Mesenchymal stem cell (in vitro differentiated cells and primary cell): ENCODE results near the gene NDST1.
"Not testable (repeated sequence)": the region's sequence is repeated elsewhere in the genome, so short reads cannot be mapped to it uniquely, and the experiment has no call there.

Experiments used
- DNase-seq: peaks from one replicate; pipeline ENCODE4 v3.0.0-alpha.2; 2013
- H2AFZ ChIP-seq: one replicate; pipeline ENCODE4 v1.6.1; 2013; ENCODE audit warnings: low read depth, mild to moderate bottlenecking, control low read depth, inconsistent platforms, low read length, moderate library complexity
- H2AK5ac ChIP-seq: 2 replicates; pipeline ENCODE4 v1.6.1; 2013; ENCODE audit warnings: low read length, moderate library complexity, mild to moderate bottlenecking, inconsistent platforms; ENCODE audit not compliant: severe bottlenecking
- H2BK120ac ChIP-seq: one replicate; pipeline ENCODE4 v1.6.1; 2013; ENCODE audit warnings: low read depth, mild to moderate bottlenecking, inconsistent platforms, low read length, moderate library complexity
- H2BK12ac ChIP-seq, 2 experiments: one replicate each; pipeline ENCODE4 v1.6.1; 2013; ENCODE audit warnings: inconsistent platforms in 2 of 2, low read length in 2 of 2, mild to moderate bottlenecking in 2 of 2, moderate library complexity in 2 of 2, control low read depth in 1 of 2
- H2BK15ac ChIP-seq: one replicate; pipeline ENCODE4 v1.6.1; 2013; ENCODE audit warnings: mild to moderate bottlenecking, low read depth, inconsistent platforms; ENCODE audit not compliant: poor library complexity, severe bottlenecking
- H2BK5ac ChIP-seq: 2 replicates; pipeline ENCODE4 v1.6.1; 2013; ENCODE audit warnings: low read depth, mild to moderate bottlenecking, low read length, control low read depth, inconsistent platforms; ENCODE audit not compliant: poor library complexity, severe bottlenecking
- H3K14ac ChIP-seq, 2 experiments: one replicate each; pipeline ENCODE4 v1.6.1; 2013; ENCODE audit warnings: inconsistent platforms in 2 of 2, low read length in 2 of 2, control low read depth in 1 of 2, mild to moderate bottlenecking in 1 of 2, moderate library complexity in 1 of 2
- H3K18ac ChIP-seq, 2 experiments: one replicate each; pipeline ENCODE4 v1.6.1; 2013; ENCODE audit warnings: inconsistent platforms in 2 of 2, low read length in 2 of 2, control low read depth in 1 of 2, low read depth in 1 of 2, mild to moderate bottlenecking in 1 of 2
- H3K23ac ChIP-seq, 2 experiments: one replicate each; pipeline ENCODE4 v1.6.1; 2013; ENCODE audit warnings: inconsistent platforms in 2 of 2, low read length in 2 of 2, mild to moderate bottlenecking in 2 of 2, moderate library complexity in 2 of 2, control low read depth in 1 of 2
- H3K27ac ChIP-seq: 2 replicates; pipeline ENCODE4 v1.5.1; 2013; ENCODE audit warnings: mild to moderate bottlenecking, moderate library complexity, low read length, control low read depth, inconsistent platforms; ENCODE audit not compliant: poor library complexity, severe bottlenecking
- H3K27me3 ChIP-seq, 2 experiments: 2 replicates each; pipeline versions ENCODE4 v1.6.1 to v1.7.0; 2013; ENCODE audit warnings: low read length in 2 of 2, mild to moderate bottlenecking in 2 of 2, moderate library complexity in 2 of 2, control low read depth in 1 of 2, inconsistent platforms in 1 of 2; ENCODE audit not compliant: control insufficient read depth in 1 of 2, insufficient read depth in 1 of 2
- H3K36me3 ChIP-seq, 2 experiments: 2 replicates each; pipeline versions ENCODE4 v1.6.1 to v1.7.0; 2013; ENCODE audit warnings: low read length in 2 of 2, control low read depth in 1 of 2, inconsistent platforms in 1 of 2, low read depth in 1 of 2, mild to moderate bottlenecking in 1 of 2; ENCODE audit not compliant: insufficient read depth in 2 of 2, control insufficient read depth in 1 of 2
- H3K4ac ChIP-seq, 2 experiments: one replicate each; pipeline ENCODE4 v1.6.1; 2013; ENCODE audit warnings: inconsistent platforms in 2 of 2, low read length in 2 of 2, mild to moderate bottlenecking in 2 of 2, moderate library complexity in 2 of 2, control low read depth in 1 of 2, low read depth in 1 of 2
- H3K4me1 ChIP-seq: 2 replicates; pipeline ENCODE4 v1.6.1; 2013; ENCODE audit warnings: low read depth, low read length, control low read depth; ENCODE audit not compliant: control insufficient read depth, insufficient read depth
- H3K4me2 ChIP-seq: 2 replicates; pipeline ENCODE4 v1.6.1; 2013; ENCODE audit warnings: low read length, mild to moderate bottlenecking, inconsistent platforms; ENCODE audit not compliant: poor library complexity, severe bottlenecking
- H3K4me3 ChIP-seq, 2 experiments: 2 replicates each; pipeline versions ENCODE4 v1.5.1 to v1.7.0; 2013; ENCODE audit warnings: low read length in 2 of 2, mild to moderate bottlenecking in 2 of 2, control low read depth in 1 of 2, low read depth in 1 of 2; ENCODE audit not compliant: insufficient read depth in 1 of 2
- H3K79me1 ChIP-seq: replicated peaks from 2 replicates; pipeline ENCODE4 v1.6.1; 2013; ENCODE audit warnings: mild to moderate bottlenecking, control low read depth, low read length, inconsistent platforms; ENCODE audit not compliant: poor library complexity, severe bottlenecking
- H3K9ac ChIP-seq: 2 replicates; pipeline ENCODE4 v1.7.0; 2013; ENCODE audit warnings: mild to moderate bottlenecking, low read length, moderate library complexity
- H3K9me3 ChIP-seq: 2 replicates; pipeline ENCODE4 v1.7.0; 2013; ENCODE audit warnings: mild to moderate bottlenecking, low read length; ENCODE audit not compliant: control insufficient read depth
- H4K8ac ChIP-seq: one replicate; pipeline ENCODE4 v1.6.1; 2013; ENCODE audit warnings: inconsistent platforms, mild to moderate bottlenecking, low read length, moderate library complexity
- H4K91ac ChIP-seq: one replicate; pipeline ENCODE4 v1.6.1; 2013; ENCODE audit warnings: mild to moderate bottlenecking, low read length, inconsistent platforms
- WGBS: methylation state at CpG from one replicate; pipeline ENCODE4 v1.1.7; 2013; ENCODE audit warnings: mixed read lengths; 5-methylcytosine and 5-hydroxymethylcytosine counted together

The NDST1 gene

GRCh38 chr5:150517272-150518152, 9.6 kb downstream of the NDST1 start:
- no peak overlapping the region for H3K14ac ChIP-seq
- peak overlapping the region in 1 of 2 experiments; percentile 22 for H3K4ac ChIP-seq
- H3K4me1 ChIP-seq = peaks cover 55% of the 10 kb centered on the region
- DNase-seq = peak; percentile 85
- H4K8ac ChIP-seq = no peak overlapping the region
- H3K9me3 ChIP-seq = no peaks in the 10 kb centered on the region
- peak overlapping the region in 1 of 2 experiments; percentile 28 for H3K18ac ChIP-seq
- H2AFZ ChIP-seq = no peak overlapping the region
- H3K23ac ChIP-seq = no peak overlapping the region
- H2BK120ac ChIP-seq = no peak overlapping the region
- H2AK5ac ChIP-seq = peak overlapping the region; percentile 92
- H2BK15ac ChIP-seq = peak overlapping the region; percentile 52
- peak overlapping the region in 1 of 2 experiments; percentile 24 for H3K4me3 ChIP-seq
- no peak overlapping the region for H2BK12ac ChIP-seq
- no peaks in the 10 kb centered on the region for H3K79me1 ChIP-seq
- H3K9ac ChIP-seq = peak overlapping the region; percentile 21
- H4K91ac ChIP-seq = no peak overlapping the region
- H3K4me2 ChIP-seq = peak overlapping the region; percentile 32
- peak overlapping the region; percentile 22 for H2BK5ac ChIP-seq
- H3K27me3 ChIP-seq = no peaks in the 10 kb centered on the region
- H3K36me3 ChIP-seq = peaks cover 28 to 43% of the 10 kb centered on the region in 2 experiments
- peak overlapping the region; percentile 92 for H3K27ac ChIP-seq
- WGBS = 21% methylated on average over 12 of the region's 13 CpGs

GRCh38 chr5:150518712-150519559, 11.0 kb downstream of the NDST1 start:
- H4K8ac ChIP-seq, H4K91ac ChIP-seq, H3K23ac ChIP-seq, H3K4me3 ChIP-seq, H3K18ac ChIP-seq, H3K27me3 ChIP-seq, H3K79me1 ChIP-seq, H2BK15ac ChIP-seq, H2AK5ac ChIP-seq, H2BK5ac ChIP-seq, H3K4me2 ChIP-seq, H3K9ac ChIP-seq, H3K9me3 ChIP-seq, H2AFZ ChIP-seq, H3K4ac ChIP-seq, H2BK12ac ChIP-seq, H3K14ac ChIP-seq, DNase-seq, H2BK120ac ChIP-seq: not testable (repeated sequence)
- Histone ChIP-seq H3K4me1 (peaks cover 59% of the 10 kb centered on the region), H3K36me3 (peaks cover 38 to 51% of the 10 kb centered on the region in 2 experiments), H3K27ac (peak overlapping the region; percentile 11)
- 93% methylated on average over 11 of the region's 14 CpGs for WGBS

- Histone ChIP-seq H3K23ac (no peak overlapping the region), H3K36me3 (peaks cover 38 to 54% of the 10 kb centered on the region in 2 experiments), H2BK12ac (no peak overlapping the region), H3K27ac (peak overlapping the region; percentile 3), H3K4me3 (no peak overlapping the region), H3K9me3 (no peaks in the 10 kb centered on the region), H3K18ac (no peak overlapping the region), H2BK120ac (no peak overlapping the region), H2BK5ac (no peak overlapping the region), H2BK15ac (no peak overlapping the region), H2AFZ (no peak overlapping the region), H3K4me2 (no peak overlapping the region), H3K9ac (no peak overlapping the region), H3K4ac (peak overlapping the region in 1 of 2 experiments; percentile 24), H4K91ac (no peak overlapping the region), H2AK5ac (no peak overlapping the region), H3K79me1 (no peaks in the 10 kb centered on the region), H3K4me1 (peaks cover 61% of the 10 kb centered on the region), H3K27me3 (no peaks in the 10 kb centered on the region), H4K8ac (no peak overlapping the region), H3K14ac (peak overlapping the region in 1 of 2 experiments; percentile 58)
- no peak for DNase-seq
- 96% methylated on average over 10 of the region's 10 CpGs for WGBS
Observed at GRCh38 chr5:150519560-150519945, 11.6 kb downstream of the NDST1 start.

- H2AK5ac ChIP-seq = no peak overlapping the region
- no peaks in the 10 kb centered on the region for H3K9me3 ChIP-seq
- H3K27me3 ChIP-seq = no peaks in the 10 kb centered on the region
- no peak overlapping the region for H4K91ac ChIP-seq
- no peak overlapping the region for H2AFZ ChIP-seq
- H3K4me1 ChIP-seq = peaks cover 61% of the 10 kb centered on the region
- no peak overlapping the region for H2BK120ac ChIP-seq
- H2BK5ac ChIP-seq = no peak overlapping the region
- no peak overlapping the region for H2BK12ac ChIP-seq
- H3K4me2 ChIP-seq = no peak overlapping the region
- H2BK15ac ChIP-seq = no peak overlapping the region
- no peak overlapping the region for H4K8ac ChIP-seq
- peak overlapping the region; percentile 3 for H3K27ac ChIP-seq
- peak overlapping the region in 1 of 2 experiments; percentile 58 for H3K14ac ChIP-seq
- no peak for DNase-seq
- no peak overlapping the region for H3K18ac ChIP-seq
- H3K9ac ChIP-seq = no peak overlapping the region
- H3K36me3 ChIP-seq = peaks cover 38 to 56% of the 10 kb centered on the region in 2 experiments
- no peak overlapping the region for H3K4me3 ChIP-seq
- 100% methylated on average over 4 of the region's 4 CpGs for WGBS
- H3K23ac ChIP-seq = no peak overlapping the region
- H3K79me1 ChIP-seq = no peaks in the 10 kb centered on the region
- peak overlapping the region in 1 of 2 experiments; percentile 24 for H3K4ac ChIP-seq
Observed at GRCh38 chr5:150519978-150520377, 12.0 kb downstream of the NDST1 start.
